ENCODE measurements around the gene HRG. TPM values are rescaled to one million over a fixed set of nuclear protein-coding genes. Genes with fewer than 3 reads are reported as not detected.

HRG gene
- total RNA-seq, 6 experiments from 2014 or later: 378 to 1,312 (median 664) TPM

DNA sequence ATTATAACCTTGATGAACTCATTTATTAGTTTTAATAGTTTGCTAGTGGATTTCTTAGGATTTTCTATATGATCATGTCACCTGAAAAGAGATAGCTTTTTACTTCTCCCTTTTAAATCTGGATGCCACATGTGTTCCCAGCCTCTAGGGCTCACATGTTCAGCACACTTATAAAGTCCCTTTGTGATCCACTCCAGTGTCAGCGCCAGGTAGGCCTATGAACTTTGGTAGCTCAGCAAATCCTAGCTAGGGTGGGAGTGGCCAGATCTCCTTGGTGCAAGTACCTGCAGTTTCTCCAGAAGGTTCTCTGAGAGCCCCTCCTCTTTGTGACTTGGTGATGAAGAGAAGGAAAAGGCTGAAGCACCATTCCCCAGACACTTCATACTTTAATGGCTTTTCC lies 17.0 kb upstream of the HRG start:
- Histone ChIP-seq H3K27ac (no peak overlapping the region), H3K4me1 (peaks cover 0 to 18% (median 5%) of the 10 kb centered on the region in 4 donors), H3K36me3 (peaks cover 0 to 69% (median 0%) of the 10 kb centered on the region in 4 donors), H3K9me3 (no peaks in the 10 kb centered on the region), H3K4me3 (no peak overlapping the region), H3K27me3 (no peaks in the 10 kb centered on the region)
- DNase-seq: no peak
- WGBS (ENCODE audit: insufficient coverage, low coverage, low lambda C conversion rate, missing lambda C conversion rate): 45% methylated on average over 1 of the region's 1 CpG
- ATAC-seq: peak in 3 of 4 donors; percentile 42 to 62 (median 45)
- TF ChIP-seq POLR2A (IDR thresholded peaks at IDR 0.05): no peak
- TF ChIP-seq, protein P1, sequence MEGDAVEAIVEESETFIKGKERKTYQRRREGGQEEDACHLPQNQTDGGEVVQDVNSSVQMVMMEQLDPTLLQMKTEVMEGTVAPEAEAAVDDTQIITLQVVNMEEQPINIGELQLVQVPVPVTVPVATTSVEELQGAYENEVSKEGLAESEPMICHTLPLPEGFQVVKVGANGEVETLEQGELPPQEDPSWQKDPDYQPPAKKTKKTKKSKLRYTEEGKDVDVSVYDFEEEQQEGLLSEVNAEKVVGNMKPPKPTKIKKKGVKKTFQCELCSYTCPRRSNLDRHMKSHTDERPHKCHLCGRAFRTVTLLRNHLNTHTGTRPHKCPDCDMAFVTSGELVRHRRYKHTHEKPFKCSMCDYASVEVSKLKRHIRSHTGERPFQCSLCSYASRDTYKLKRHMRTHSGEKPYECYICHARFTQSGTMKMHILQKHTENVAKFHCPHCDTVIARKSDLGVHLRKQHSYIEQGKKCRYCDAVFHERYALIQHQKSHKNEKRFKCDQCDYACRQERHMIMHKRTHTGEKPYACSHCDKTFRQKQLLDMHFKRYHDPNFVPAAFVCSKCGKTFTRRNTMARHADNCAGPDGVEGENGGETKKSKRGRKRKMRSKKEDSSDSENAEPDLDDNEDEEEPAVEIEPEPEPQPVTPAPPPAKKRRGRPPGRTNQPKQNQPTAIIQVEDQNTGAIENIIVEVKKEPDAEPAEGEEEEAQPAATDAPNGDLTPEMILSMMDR (IDR thresholded peaks at IDR 0.05): no peak
- intact Hi-C loops (cut with DNase I): no loop called here

DNA sequence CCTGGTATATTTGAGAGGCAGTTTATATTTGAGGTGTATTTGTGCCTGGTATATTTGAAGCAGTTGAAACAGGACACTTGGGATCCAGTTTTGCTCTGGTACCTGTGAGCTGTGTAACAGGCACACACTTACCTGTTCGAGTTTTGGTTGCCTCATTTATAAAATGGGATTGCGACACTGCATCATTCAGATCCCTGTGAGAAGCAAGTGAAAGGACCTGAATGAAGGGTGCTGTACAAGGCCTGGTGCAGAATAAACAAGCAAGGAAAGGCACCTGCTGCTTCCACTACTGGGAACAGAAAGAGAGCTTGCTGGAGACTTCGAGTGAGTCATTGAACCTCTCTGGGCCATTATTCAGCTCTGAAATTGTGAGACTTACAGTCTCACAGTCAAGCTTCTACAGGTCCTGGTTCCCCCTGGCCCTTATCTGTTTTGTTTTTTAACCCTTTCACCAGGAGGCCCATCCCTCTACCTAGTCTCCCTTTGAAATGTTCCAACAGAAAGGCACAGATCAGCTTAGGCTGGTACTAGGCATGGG lies 14.1 kb upstream of the HRG start:
- Histone ChIP-seq H3K27me3 (no peaks in the 10 kb centered on the region), H3K9me3 (no peaks in the 10 kb centered on the region), H3K27ac (no peak overlapping the region), H3K4me3 (no peak overlapping the region), H3K36me3 (peaks cover 0 to 52% (median 0%) of the 10 kb centered on the region in 4 donors), H3K4me1 (peaks cover 0 to 4% (median 0%) of the 10 kb centered on the region in 4 donors)
- no peak for DNase-seq
- intact Hi-C loops (cut with DNase I): no loop called here
- peak in 2 of 4 donors; percentile 43 to 48 for ATAC-seq
- 50% methylated on average over 2 of the region's 3 CpGs for WGBS (ENCODE audit: insufficient coverage, low coverage, low lambda C conversion rate, missing lambda C conversion rate)
- TF ChIP-seq, protein P1 (IDR thresholded peaks at IDR 0.05): no peak
- TF ChIP-seq POLR2A (IDR thresholded peaks at IDR 0.05): no peak

DNA sequence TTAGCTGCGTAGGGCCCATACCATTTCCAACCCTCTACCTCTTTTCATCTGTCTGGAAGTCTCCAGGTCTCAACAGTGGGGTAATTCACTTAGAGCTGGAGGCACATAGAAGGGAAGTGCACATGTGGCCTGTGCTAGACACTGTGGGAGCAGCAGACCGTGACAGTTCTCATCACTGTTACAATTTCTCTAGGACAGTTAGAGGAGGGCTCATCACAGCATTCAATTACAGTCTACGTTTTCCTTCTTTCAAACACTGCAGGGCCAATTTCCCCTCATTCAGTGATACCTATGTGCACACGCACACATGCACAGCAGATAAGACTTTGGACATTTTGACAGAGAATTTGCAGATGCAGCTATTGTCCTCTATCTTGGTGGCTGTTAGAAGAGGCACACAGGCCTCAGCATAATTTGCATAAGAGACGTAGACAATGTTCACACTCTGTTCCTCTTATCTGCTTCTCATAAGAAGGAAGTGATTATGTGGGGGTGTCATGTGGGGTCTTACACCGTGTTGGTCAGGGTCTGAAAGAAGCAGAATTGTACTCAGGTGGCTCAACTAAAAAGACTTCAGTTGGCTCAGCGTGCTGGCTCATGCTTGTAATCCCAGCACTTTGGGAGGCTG lies 12.6 kb upstream of the HRG start:
- WGBS (ENCODE audit: insufficient coverage, low coverage, low lambda C conversion rate, missing lambda C conversion rate): 80% methylated on average over 7 of the region's 7 CpGs

DNA sequence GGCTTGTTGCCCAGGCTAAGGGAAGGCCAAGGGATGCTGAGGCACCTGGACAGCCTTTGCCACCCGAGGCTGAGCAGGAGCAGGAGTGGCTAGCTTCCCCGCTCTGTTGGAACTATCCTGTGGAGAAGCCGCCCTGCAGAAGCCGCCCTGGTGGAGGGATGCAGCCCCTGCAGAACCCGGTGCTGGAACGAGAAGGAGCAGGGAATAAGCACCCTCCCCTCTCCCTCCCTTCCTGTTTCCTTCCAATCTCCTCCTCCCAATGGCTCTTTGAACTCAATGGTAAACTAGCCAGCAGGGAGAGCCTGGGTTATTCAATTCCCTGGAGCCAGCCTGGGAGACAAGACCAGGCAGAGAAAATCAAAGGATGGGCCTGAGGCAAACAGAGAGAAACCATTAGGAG lies 11.8 kb upstream of the HRG start:
- WGBS (ENCODE audit: insufficient coverage, low coverage, low lambda C conversion rate, missing lambda C conversion rate): no CpG with 5 or more reads among the region's 6 CpGs
- TF ChIP-seq, protein P1 (IDR thresholded peaks at IDR 0.05): peak in 1 of 4 donors; percentile 8
- no peak for TF ChIP-seq POLR2A (IDR thresholded peaks at IDR 0.05)
- Histone ChIP-seq H3K27ac (no peak overlapping the region), H3K4me1 (no peaks in the 10 kb centered on the region), H3K9me3 (no peaks in the 10 kb centered on the region), H3K4me3 (no peak overlapping the region), H3K27me3 (no peaks in the 10 kb centered on the region), H3K36me3 (peaks cover 0 to 37% (median 0%) of the 10 kb centered on the region in 4 donors)
- intact Hi-C loops (cut with DNase I): no loop called here
- DNase-seq: peak in 1 of 3 donors; percentile 55
- peak; percentile 66 to 74 (median 68) for ATAC-seq

More for the DNA sequence above, 12.6 kb upstream of the HRG start:
- Histone ChIP-seq H3K36me3 (peaks cover 0 to 39% (median 0%) of the 10 kb centered on the region in 4 donors), H3K4me3 (no peak overlapping the region), H3K4me1 (no peaks in the 10 kb centered on the region), H3K27me3 (no peaks in the 10 kb centered on the region), H3K9me3 (no peaks in the 10 kb centered on the region), H3K27ac (no peak overlapping the region)
- intact Hi-C loops (cut with DNase I): no loop called here
- TF ChIP-seq, protein P1 (IDR thresholded peaks at IDR 0.05): no peak
- TF ChIP-seq POLR2A (IDR thresholded peaks at IDR 0.05): no peak
- ATAC-seq: peak in 1 of 4 donors; percentile 6
- DNase-seq: no peak
